Loucy (cell line): ENCODE results near the gene RSPRY1.

Experiments
- H2AFZ ChIP-seq: fragments of 200-600 bp; sonication (generic); 2 replicates; pipeline ENCODE4 v1.6.0; 2016; ENCODE audit warnings: antibody characterized with exemption, mild to moderate bottlenecking, low read length, moderate library complexity
- H3F3A ChIP-seq: fragments of 200-600 bp; 2 replicates; pipeline ENCODE4 v1.6.0; 2016; ENCODE audit warnings: antibody characterized with exemption, low read depth, mild to moderate bottlenecking
- H3K27me3 ChIP-seq: fragments of 200-600 bp; sonication (generic); 2 replicates; pipeline ENCODE4 v1.6.1; 2014; ENCODE audit warnings: low read length, mild to moderate bottlenecking; ENCODE audit not compliant: insufficient read depth, poor library complexity, severe bottlenecking
- H3K36me3 ChIP-seq: fragments of 200-600 bp; sonication (generic); 2 replicates; pipeline ENCODE4 v1.6.1; 2016; ENCODE audit warnings: low read length; ENCODE audit not compliant: insufficient read depth
- H3K4me1 ChIP-seq: fragments of 200-600 bp; sonication (generic); 2 replicates; pipeline ENCODE4 v1.5.1; 2014; ENCODE audit warnings: low read length, mild to moderate bottlenecking; ENCODE audit not compliant: insufficient read depth, poor library complexity, severe bottlenecking
- H3K4me2 ChIP-seq: fragments of 200-600 bp; sonication (generic); 2 replicates; pipeline ENCODE4 v1.6.0; 2014; ENCODE audit warnings: antibody characterized with exemption, low read length, low read depth, mild to moderate bottlenecking; ENCODE audit not compliant: poor library complexity, severe bottlenecking
- H3K4me3 ChIP-seq: fragments of 200-600 bp; sonication (generic); 2 replicates; pipeline ENCODE4 v1.5.1; 2014; ENCODE audit warnings: low read length, mild to moderate bottlenecking, mixed read lengths; ENCODE audit not compliant: poor library complexity, severe bottlenecking
- H3K79me2 ChIP-seq: fragments of 200-600 bp; sonication (generic); 2 replicates; pipeline ENCODE4 v1.6.1; 2014; ENCODE audit warnings: low read length; ENCODE audit not compliant: insufficient read depth
- H3K9ac ChIP-seq: fragments of 200-600 bp; sonication (generic); 2 replicates; pipeline ENCODE4 v1.6.0; 2014; ENCODE audit warnings: mild to moderate bottlenecking, low read depth, low read length, moderate library complexity; ENCODE audit not compliant: poor library complexity, severe bottlenecking
- H3K9me2 ChIP-seq: fragments of 200-600 bp; sonication (generic); replicated peaks from 2 replicates; pipeline ENCODE4 v1.6.1; 2016; ENCODE audit warnings: low read depth, low read length, mixed read lengths
- H3K9me3 ChIP-seq: fragments of 200-600 bp; sonication (generic); 2 replicates; pipeline ENCODE4 v1.6.1; 2014; ENCODE audit warnings: mild to moderate bottlenecking, antibody characterized with exemption, low read length, low read depth; ENCODE audit not compliant: insufficient read depth
- H4K20me1 ChIP-seq: fragments of 200-600 bp; sonication (generic); 2 replicates; pipeline ENCODE4 v1.6.0; 2014; ENCODE audit warnings: antibody characterized with exemption, low read length, mild to moderate bottlenecking; ENCODE audit not compliant: insufficient read depth, poor library complexity, severe bottlenecking
- CTCF ChIP-seq: fragments of 200-600 bp; sonication (generic); conservative IDR thresholded peaks from 2 replicates; pipeline ENCODE4 v1.5.1; 2014; ENCODE audit warnings: mild to moderate bottlenecking, antibody characterized with exemption, low read length
- EZH2phosphoT487 ChIP-seq: fragments of 200-600 bp; IDR thresholded peaks from 2 replicates; pipeline ENCODE4 v1.6.1; 2018; ENCODE audit warnings: antibody characterized with exemption, mild to moderate bottlenecking, moderate library complexity, borderline replicate concordance

Gene RSPRY1

GRCh38 chr16:57279780-57280638, 93.9 kb downstream of the RSPRY1 start:
- H2AFZ ChIP-seq: no peak overlapping the region
- no peak overlapping the region for H3K4me3 ChIP-seq
- TF ChIP-seq CTCF: no peak
- TF ChIP-seq EZH2phosphoT487: no peak
- H3F3A ChIP-seq: no peaks in the 10 kb centered on the region
- peaks cover 9% of the 10 kb centered on the region for H3K4me1 ChIP-seq
- no peaks in the 10 kb centered on the region for H3K9me3 ChIP-seq
- no peaks in the 10 kb centered on the region for H4K20me1 ChIP-seq
- no peak overlapping the region for H3K9ac ChIP-seq
- no peaks in the 10 kb centered on the region for H3K79me2 ChIP-seq
- H3K9me2 ChIP-seq: no peaks in the 10 kb centered on the region
- peaks cover 21% of the 10 kb centered on the region for H3K27me3 ChIP-seq
- no peak overlapping the region for H3K4me2 ChIP-seq
- H3K36me3 ChIP-seq: no peaks in the 10 kb centered on the region

GRCh38 chr16:57281791-57282190, 95.7 kb downstream of the RSPRY1 start:
- no peak overlapping the region for H2AFZ ChIP-seq
- TF ChIP-seq EZH2phosphoT487 (no peak), CTCF (no peak)
- H3K36me3 ChIP-seq: no peaks in the 10 kb centered on the region
- H3F3A ChIP-seq: no peaks in the 10 kb centered on the region
- H3K4me3 ChIP-seq: no peak overlapping the region
- peaks cover 8% of the 10 kb centered on the region for H3K4me1 ChIP-seq
- H3K9ac ChIP-seq: no peak overlapping the region
- no peaks in the 10 kb centered on the region for H4K20me1 ChIP-seq
- H3K4me2 ChIP-seq: no peak overlapping the region
- H3K27me3 ChIP-seq: peaks cover 14% of the 10 kb centered on the region
- no peaks in the 10 kb centered on the region for H3K79me2 ChIP-seq
- no peaks in the 10 kb centered on the region for H3K9me3 ChIP-seq
- no peaks in the 10 kb centered on the region for H3K9me2 ChIP-seq

- H3F3A ChIP-seq: no peaks in the 10 kb centered on the region
- H3K9ac ChIP-seq: no peak overlapping the region
- no peak overlapping the region for H2AFZ ChIP-seq
- no peak overlapping the region for H3K4me3 ChIP-seq
- H3K27me3 ChIP-seq: peaks cover 14% of the 10 kb centered on the region
- H3K9me2 ChIP-seq: no peaks in the 10 kb centered on the region
- no peaks in the 10 kb centered on the region for H4K20me1 ChIP-seq
- TF ChIP-seq CTCF (no peak), EZH2phosphoT487 (no peak)
- H3K79me2 ChIP-seq: no peaks in the 10 kb centered on the region
- no peak overlapping the region for H3K4me2 ChIP-seq
- H3K36me3 ChIP-seq: no peaks in the 10 kb centered on the region
- H3K9me3 ChIP-seq: no peaks in the 10 kb centered on the region
- peaks cover 3% of the 10 kb centered on the region for H3K4me1 ChIP-seq
Measured at GRCh38 chr16:57282510-57283213, 96.5 kb downstream of the RSPRY1 start.
